Activated T-helper 17 cell treated with anti-CD3 and anti-CD28 coated beads, Interleukin-2, amount 50 U/mL, for 72 hours (primary cell): ENCODE results near the gene SLC29A1. TPM values are rescaled to one million over a fixed set of nuclear protein-coding genes. Genes with fewer than 3 reads are reported as not detected.

Experiments
- ATAC-seq: fragments of 150-1000 bp; cut with Tn5 transposase; replicated peaks from 2 replicates; pipeline ENCODE4 v1.10.0; 2021; ENCODE audit warnings: mild to moderate bottlenecking, moderate library complexity
- H3K27ac Mint-ChIP-seq: one replicate; pipeline ENCODE4 v1.8.0; 2022; ENCODE audit warnings: mixed read lengths
- H3K27me3 Mint-ChIP-seq: one replicate; pipeline ENCODE4 v1.8.0; 2022; ENCODE audit warnings: mixed read lengths
- H3K36me3 Mint-ChIP-seq: one replicate; pipeline ENCODE4 v1.8.0; 2022; ENCODE audit warnings: low read depth, mild to moderate bottlenecking, mixed read lengths
- H3K4me1 Mint-ChIP-seq: one replicate; pipeline ENCODE4 v1.8.0; 2022; ENCODE audit warnings: mixed read lengths
- H3K4me3 Mint-ChIP-seq: one replicate; pipeline ENCODE4 v1.8.0; 2022; ENCODE audit warnings: mild to moderate bottlenecking, mixed read lengths
- H3K9me3 Mint-ChIP-seq: one replicate; pipeline ENCODE4 v1.8.0; 2022; ENCODE audit warnings: mixed read lengths
- total RNA-seq, 2 donors: library from RNA; stranded (reverse); gene quantifications; one replicate each; pipeline ENCODE4 v1.2.3, GENCODE V29; 2022

The SLC29A1 gene
- total RNA-seq, 2 donors from 2014 or later: 40.8 to 80.8 TPM

GRCh38 chr6:44232676-44233566 lies 9.5 kb downstream of the SLC29A1 start:
- Mint-ChIP-seq H3K27me3 (no peaks in the 10 kb centered on the region), H3K4me1 (no peaks in the 10 kb centered on the region), H3K27ac (peak overlapping the region; percentile 65), H3K4me3 (no peak overlapping the region), H3K9me3 (no peaks in the 10 kb centered on the region), H3K36me3 (peaks cover 57% of the 10 kb centered on the region)
- no peak for ATAC-seq

- no peak overlapping the region for H3K4me3 Mint-ChIP-seq
- H3K9me3 Mint-ChIP-seq: no peaks in the 10 kb centered on the region
- H3K36me3 Mint-ChIP-seq: peaks cover 56% of the 10 kb centered on the region
- H3K27me3 Mint-ChIP-seq: no peaks in the 10 kb centered on the region
- peaks cover 5% of the 10 kb centered on the region for H3K4me1 Mint-ChIP-seq
- ATAC-seq: no peak
- H3K27ac Mint-ChIP-seq: peak overlapping the region; percentile 62
Observed at GRCh38 chr6:44233567-44234100, 10.2 kb downstream of the SLC29A1 start.

GRCh38 chr6:44234101-44235025 lies 11.0 kb downstream of the SLC29A1 start:
- H3K27ac Mint-ChIP-seq: peak overlapping the region; percentile 62
- peaks cover 6% of the 10 kb centered on the region for H3K4me1 Mint-ChIP-seq
- H3K9me3 Mint-ChIP-seq: no peaks in the 10 kb centered on the region
- no peak for ATAC-seq
- H3K27me3 Mint-ChIP-seq: no peaks in the 10 kb centered on the region
- H3K36me3 Mint-ChIP-seq: peaks cover 49% of the 10 kb centered on the region
- no peak overlapping the region for H3K4me3 Mint-ChIP-seq

GRCh38 chr6:44235269-44235668 lies 11.9 kb downstream of the SLC29A1 start:
- Mint-ChIP-seq H3K4me3 (no peak overlapping the region), H3K27ac (peak overlapping the region; percentile 63)
- no peak for ATAC-seq

GRCh38 chr6:44235891-44236516 lies 12.6 kb downstream of the SLC29A1 start:
- peaks cover 33% of the 10 kb centered on the region for H3K36me3 Mint-ChIP-seq
- no peak for ATAC-seq
- H3K9me3 Mint-ChIP-seq: no peaks in the 10 kb centered on the region
- no peak overlapping the region for H3K27ac Mint-ChIP-seq
- peak overlapping the region; percentile 67 for H3K4me3 Mint-ChIP-seq
- peaks cover 6% of the 10 kb centered on the region for H3K4me1 Mint-ChIP-seq
- H3K27me3 Mint-ChIP-seq: no peaks in the 10 kb centered on the region

More at GRCh38 chr6:44235269-44235668, 11.9 kb downstream of the SLC29A1 start:
- peaks cover 6% of the 10 kb centered on the region for H3K4me1 Mint-ChIP-seq
- H3K36me3 Mint-ChIP-seq: peaks cover 40% of the 10 kb centered on the region
- H3K9me3 Mint-ChIP-seq: no peaks in the 10 kb centered on the region
- H3K27me3 Mint-ChIP-seq: no peaks in the 10 kb centered on the region

- peaks cover 6% of the 10 kb centered on the region for H3K4me1 Mint-ChIP-seq
- peak overlapping the region; percentile 92 for H3K27ac Mint-ChIP-seq
- H3K27me3 Mint-ChIP-seq: no peaks in the 10 kb centered on the region
- peak; percentile 91 for ATAC-seq
- peaks cover 21% of the 10 kb centered on the region for H3K36me3 Mint-ChIP-seq
- peak overlapping the region; percentile 67 for H3K4me3 Mint-ChIP-seq
- no peaks in the 10 kb centered on the region for H3K9me3 Mint-ChIP-seq
Observed at GRCh38 chr6:44237021-44237812, 13.8 kb downstream of the SLC29A1 start.

GRCh38 chr6:44237813-44238433 lies 14.5 kb downstream of the SLC29A1 start:
- Mint-ChIP-seq H3K9me3 (no peaks in the 10 kb centered on the region), H3K27ac (peak overlapping the region; percentile 92)
- peak; percentile 74 for ATAC-seq

GRCh38 chr6:44238687-44239350 lies 15.4 kb downstream of the SLC29A1 start:
- Mint-ChIP-seq H3K27ac (peak overlapping the region; percentile 92), H3K36me3 (peaks cover 5% of the 10 kb centered on the region), H3K4me1 (peaks cover 6% of the 10 kb centered on the region), H3K4me3 (peak overlapping the region; percentile 67), H3K9me3 (no peaks in the 10 kb centered on the region), H3K27me3 (no peaks in the 10 kb centered on the region)
- ATAC-seq: no peak

More at GRCh38 chr6:44237813-44238433, 14.5 kb downstream of the SLC29A1 start:
- peaks cover 6% of the 10 kb centered on the region for H3K4me1 Mint-ChIP-seq
- peaks cover 14% of the 10 kb centered on the region for H3K36me3 Mint-ChIP-seq
- H3K4me3 Mint-ChIP-seq: peak overlapping the region; percentile 67
- H3K27me3 Mint-ChIP-seq: no peaks in the 10 kb centered on the region

GRCh38 chr6:44243345-44243744 lies 19.9 kb downstream of the SLC29A1 start:
- no peak for ATAC-seq
- no peak overlapping the region for H3K4me3 Mint-ChIP-seq
- peaks cover 10% of the 10 kb centered on the region for H3K4me1 Mint-ChIP-seq
- H3K36me3 Mint-ChIP-seq: peaks cover 21% of the 10 kb centered on the region
- H3K27me3 Mint-ChIP-seq: no peaks in the 10 kb centered on the region
- no peaks in the 10 kb centered on the region for H3K9me3 Mint-ChIP-seq
- H3K27ac Mint-ChIP-seq: no peak overlapping the region

- H3K27ac Mint-ChIP-seq: peak overlapping the region; percentile 99
- peak overlapping the region; percentile 87 for H3K4me3 Mint-ChIP-seq
- H3K4me1 Mint-ChIP-seq: peaks cover 23% of the 10 kb centered on the region
- ATAC-seq: no peak
- no peaks in the 10 kb centered on the region for H3K27me3 Mint-ChIP-seq
- no peaks in the 10 kb centered on the region for H3K9me3 Mint-ChIP-seq
- peaks cover 42% of the 10 kb centered on the region for H3K36me3 Mint-ChIP-seq
Observed at GRCh38 chr6:44245391-44245911, 22.1 kb downstream of the SLC29A1 start.

- Mint-ChIP-seq H3K4me1 (peaks cover 27% of the 10 kb centered on the region), H3K36me3 (peaks cover 48% of the 10 kb centered on the region), H3K27me3 (no peaks in the 10 kb centered on the region), H3K27ac (peak overlapping the region; percentile 99), H3K4me3 (peak overlapping the region; percentile 87), H3K9me3 (no peaks in the 10 kb centered on the region)
- peak; percentile 61 for ATAC-seq
Observed at GRCh38 chr6:44245912-44246662, 22.7 kb downstream of the SLC29A1 start.
